Activated CD8-positive, alpha-beta memory T cell treated with anti-CD3 and anti-CD28 coated beads, Interleukin-2, amount 50 U/mL, for 48 hours (primary cell): Measurements from ENCODE around the gene LSM5.

Experiments used
- DNase-seq: peaks from one replicate; pipeline ENCODE4 v3.0.0-alpha.2; 2020

LSM5 gene

DNA sequence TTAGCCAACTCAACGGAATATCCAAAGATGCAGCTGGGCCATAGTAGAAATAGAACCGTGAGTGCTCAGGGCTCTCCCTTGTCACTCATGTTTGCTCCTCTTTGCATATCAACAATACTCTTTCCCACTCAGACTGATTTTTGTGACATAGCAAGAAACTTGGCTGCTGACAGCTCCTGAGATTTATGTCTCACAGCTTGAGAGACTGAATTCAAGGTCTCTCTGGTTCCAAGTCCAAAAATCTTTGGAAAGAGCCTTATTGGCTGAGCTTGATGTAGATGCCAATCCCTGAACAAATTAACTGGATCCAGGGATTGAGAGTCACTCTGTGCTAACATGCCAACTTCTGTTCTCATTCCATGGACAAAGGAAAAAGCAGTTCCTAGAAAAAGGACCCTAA lies 30.4 kb downstream of the LSM5 start:
- no peak for DNase-seq

DNA sequence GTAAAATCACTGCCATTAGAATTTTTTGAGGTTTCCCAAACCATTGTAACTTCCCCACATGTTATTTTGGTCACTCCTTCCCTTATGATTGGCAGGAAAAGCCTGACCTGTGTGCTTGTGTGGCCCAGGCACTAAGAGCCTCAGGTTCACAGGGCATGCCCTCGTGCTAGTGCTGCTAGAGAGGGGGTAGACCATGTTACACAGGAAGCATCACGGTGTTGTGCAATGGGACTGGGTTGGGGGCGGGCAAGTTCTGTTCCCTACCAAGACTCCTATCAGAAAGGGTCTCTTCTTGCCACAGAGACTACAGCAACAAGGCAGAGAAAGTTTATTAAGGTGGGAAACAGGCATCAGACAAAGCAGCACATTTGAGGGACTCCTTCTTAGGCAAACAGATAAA lies 32.2 kb downstream of the LSM5 start:
- no peak for DNase-seq

DNA sequence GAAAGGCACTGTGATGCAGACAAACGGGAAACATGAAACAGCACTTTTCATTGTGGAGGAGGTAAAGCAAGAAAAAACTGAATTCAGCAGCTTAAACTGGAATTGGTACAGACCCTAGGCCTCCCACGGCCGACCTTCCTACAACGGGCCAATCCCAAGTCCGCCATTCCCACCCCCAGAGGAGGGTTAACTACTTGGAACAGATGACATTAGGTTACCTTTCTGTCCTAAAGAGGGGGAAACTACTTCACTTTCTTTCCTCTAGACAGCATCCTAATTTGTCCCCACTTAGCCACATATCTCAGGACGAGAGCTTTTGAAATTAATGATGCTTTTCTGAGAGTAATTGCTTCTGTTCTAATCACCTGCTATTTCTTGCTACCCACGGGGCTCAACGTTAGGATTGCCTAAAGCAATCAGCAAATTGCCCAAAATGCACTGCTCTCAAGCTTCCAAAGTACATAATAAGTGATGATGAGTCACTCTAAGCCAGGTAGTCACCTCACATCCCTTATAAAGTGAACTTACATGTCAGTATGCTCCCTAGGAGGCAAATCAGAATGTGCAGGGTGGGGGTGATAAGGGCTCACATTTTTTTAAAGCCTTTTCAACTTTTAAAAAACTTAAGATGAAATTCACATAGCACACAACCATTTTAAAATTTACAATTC lies 36.7 kb downstream of the LSM5 start:
- no peak for DNase-seq

- DNase-seq = no peak
Observed at GRCh38 chr7:32447218-32447617, 43.0 kb downstream of the LSM5 start.

DNA sequence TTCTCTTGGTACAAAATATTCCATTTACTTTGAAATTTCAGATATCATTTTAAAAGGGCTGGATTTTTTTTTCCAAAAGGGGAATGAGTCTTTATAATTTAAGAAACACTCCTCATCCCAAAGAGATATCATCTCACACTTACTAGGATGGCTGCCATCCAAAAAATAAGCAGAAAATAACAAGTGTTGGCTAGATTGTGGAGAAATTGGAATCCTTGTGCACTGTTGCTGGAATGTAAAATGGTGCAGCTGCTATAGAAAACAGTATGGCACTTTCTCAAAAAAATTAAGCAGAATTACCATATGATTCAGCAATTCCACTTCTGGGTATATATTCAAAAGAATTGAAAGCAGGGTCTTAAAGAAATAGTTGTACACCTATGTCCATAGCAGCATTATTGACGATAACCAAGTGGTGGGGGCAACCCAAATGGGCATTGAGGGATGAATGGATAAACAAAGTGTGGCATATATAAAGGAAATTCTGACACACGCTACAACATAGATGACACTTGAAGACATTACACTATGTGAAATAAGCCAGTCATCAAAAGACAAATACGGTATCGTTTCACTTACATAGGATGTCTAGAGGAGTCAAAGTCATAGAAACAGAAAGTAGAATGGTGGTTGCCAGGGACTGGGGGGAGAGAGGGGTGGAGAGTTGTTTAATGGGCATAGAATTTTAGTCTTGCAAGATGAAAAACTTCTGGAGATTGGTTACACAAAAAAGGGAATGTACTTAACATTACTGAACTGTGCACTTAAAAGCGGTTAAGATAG lies 53.8 kb downstream of the LSM5 start:
- DNase-seq = no peak
